Measurements from ENCODE around the gene IVD.

DNA sequence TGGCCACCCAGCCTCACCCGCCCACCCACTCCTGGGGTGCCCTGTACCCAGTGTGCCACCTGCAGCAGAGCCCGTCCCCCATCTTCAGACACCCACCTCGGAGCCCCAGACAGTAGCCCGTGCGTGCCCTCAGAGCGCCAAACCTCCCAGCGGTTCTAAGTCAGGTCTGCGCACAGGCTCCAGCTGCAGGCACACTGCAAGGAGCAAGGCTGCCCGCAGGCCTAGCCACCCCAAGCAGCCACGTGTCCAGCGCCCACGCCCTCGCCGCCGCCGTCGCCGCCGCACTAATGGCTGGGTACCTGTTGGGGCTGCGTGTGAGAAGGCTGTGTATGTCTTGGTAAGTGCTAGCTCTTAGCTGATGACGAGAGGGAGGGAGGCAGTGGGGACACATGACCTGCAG is 56.4 kb downstream of the IVD start:
- TF ChIP-seq POLR2A (IDR thresholded peaks at IDR 0.05) = no peak
- TF ChIP-seq, protein P1, sequence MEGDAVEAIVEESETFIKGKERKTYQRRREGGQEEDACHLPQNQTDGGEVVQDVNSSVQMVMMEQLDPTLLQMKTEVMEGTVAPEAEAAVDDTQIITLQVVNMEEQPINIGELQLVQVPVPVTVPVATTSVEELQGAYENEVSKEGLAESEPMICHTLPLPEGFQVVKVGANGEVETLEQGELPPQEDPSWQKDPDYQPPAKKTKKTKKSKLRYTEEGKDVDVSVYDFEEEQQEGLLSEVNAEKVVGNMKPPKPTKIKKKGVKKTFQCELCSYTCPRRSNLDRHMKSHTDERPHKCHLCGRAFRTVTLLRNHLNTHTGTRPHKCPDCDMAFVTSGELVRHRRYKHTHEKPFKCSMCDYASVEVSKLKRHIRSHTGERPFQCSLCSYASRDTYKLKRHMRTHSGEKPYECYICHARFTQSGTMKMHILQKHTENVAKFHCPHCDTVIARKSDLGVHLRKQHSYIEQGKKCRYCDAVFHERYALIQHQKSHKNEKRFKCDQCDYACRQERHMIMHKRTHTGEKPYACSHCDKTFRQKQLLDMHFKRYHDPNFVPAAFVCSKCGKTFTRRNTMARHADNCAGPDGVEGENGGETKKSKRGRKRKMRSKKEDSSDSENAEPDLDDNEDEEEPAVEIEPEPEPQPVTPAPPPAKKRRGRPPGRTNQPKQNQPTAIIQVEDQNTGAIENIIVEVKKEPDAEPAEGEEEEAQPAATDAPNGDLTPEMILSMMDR (IDR thresholded peaks at IDR 0.05) = no peak
